ENCODE measurements around the gene CTNNA3.

CTNNA3 gene

GRCh38 chr10:65891073-65891981, 1804.7 kb downstream of the CTNNA3 start:
- no peak for DNase-seq

GRCh38 chr10:65864529-65864928, 1831.5 kb downstream of the CTNNA3 start:
- DNase-seq: no peak

GRCh38 chr10:65864036-65864435, 1832.0 kb downstream of the CTNNA3 start:
- no peak for DNase-seq
